GM21825 (cell line): ENCODE data around the gene DNAJC27.

Source experiments
- ATAC-seq: cut with Tn5 transposase; IDR thresholded peaks from one replicate; pipeline ENCODE4 v1.9.1; 2021; ENCODE audit warnings: mild to moderate bottlenecking, moderate library complexity; ENCODE audit not compliant: unreplicated experiment

The DNAJC27 gene

GRCh38 chr2:24971286-24971535, 544 bp downstream of the DNAJC27 start:
- ATAC-seq = no peak

GRCh38 chr2:24970483-24971285, 1.1 kb downstream of the DNAJC27 start:
- ATAC-seq = no peak

- no peak for ATAC-seq
These were observed 2.0 kb downstream of the DNAJC27 start for GRCh38 chr2:24969784-24970183.

- no peak for ATAC-seq
These were observed 9.9 kb downstream of the DNAJC27 start for GRCh38 chr2:24961903-24962302.

GRCh38 chr2:24959761-24960160, 12.0 kb downstream of the DNAJC27 start:
- no peak for ATAC-seq

GRCh38 chr2:24958411-24958935, 13.3 kb downstream of the DNAJC27 start:
- ATAC-seq = no peak

GRCh38 chr2:24957976-24958375, 13.8 kb downstream of the DNAJC27 start:
- no peak for ATAC-seq

GRCh38 chr2:24957221-24957620, 14.5 kb downstream of the DNAJC27 start:
- no peak for ATAC-seq

- no peak for ATAC-seq
These were observed 15.8 kb downstream of the DNAJC27 start for GRCh38 chr2:24955921-24956320.

GRCh38 chr2:24955232-24955631, 16.5 kb downstream of the DNAJC27 start:
- ATAC-seq = no peak

- ATAC-seq = no peak
These were observed 21.7 kb downstream of the DNAJC27 start for GRCh38 chr2:24950102-24950501.

GRCh38 chr2:24948506-24948905, 23.2 kb downstream of the DNAJC27 start:
- no peak for ATAC-seq

GRCh38 chr2:24947561-24948157, 24.1 kb downstream of the DNAJC27 start:
- ATAC-seq = no peak

GRCh38 chr2:24945907-24946306, 25.8 kb downstream of the DNAJC27 start:
- ATAC-seq = no peak

- ATAC-seq = no peak
These were observed 28.2 kb downstream of the DNAJC27 start for GRCh38 chr2:24943427-24944053.

GRCh38 chr2:24939353-24939752, 32.4 kb downstream of the DNAJC27 start:
- no peak for ATAC-seq

GRCh38 chr2:24937236-24937635, 34.5 kb downstream of the DNAJC27 start:
- no peak for ATAC-seq

GRCh38 chr2:24935145-24935544, 36.6 kb downstream of the DNAJC27 start:
- no peak for ATAC-seq

GRCh38 chr2:24932715-24933114, 39.0 kb downstream of the DNAJC27 start:
- ATAC-seq = no peak

- peak; percentile 66 for ATAC-seq
These were observed 41.0 kb downstream of the DNAJC27 start for GRCh38 chr2:24930768-24931167.

- ATAC-seq = no peak
These were observed 42.5 kb downstream of the DNAJC27 start for GRCh38 chr2:24929230-24929629.

GRCh38 chr2:24928036-24928435, 43.7 kb downstream of the DNAJC27 start:
- no peak for ATAC-seq
